Measurements from ENCODE around the gene OTUD7B. TPM values are rescaled to one million over a fixed set of nuclear protein-coding genes. Genes with fewer than 3 reads are reported as not detected.
"Not testable (repeated sequence)": the region's sequence is repeated elsewhere in the genome, so short reads cannot be mapped to it uniquely, and the experiment has no call there.

The OTUD7B gene
- 1.8 TPM for total RNA-seq
- polyA plus RNA-seq: 2.8 TPM
- long read RNA-seq, donor 1: 0 reads
- long read RNA-seq, donor 2: 0 reads
- long read RNA-seq, donor 3: 0 reads
- long read RNA-seq, donor 4, full-length matches to known transcripts: 1 of 1 reads
- long read RNA-seq, donor 4, partial matches to known transcripts: 0 of 1 reads
- long read RNA-seq, donor 4, other reads (novel, unspliced or antisense): 0 of 1 reads
- long read RNA-seq, donor 5: 0 reads
- long read RNA-seq, donor 6: 0 reads
- long read RNA-seq, donor 7: 0 reads
- long read RNA-seq, donor 8, full-length matches to known transcripts: 2 of 2 reads
- long read RNA-seq, donor 8, partial matches to known transcripts: 0 of 2 reads
- long read RNA-seq, donor 8, other reads (novel, unspliced or antisense): 0 of 2 reads
- long read RNA-seq, donor 9, full-length matches to known transcripts: 1 of 1 reads
- long read RNA-seq, donor 9, partial matches to known transcripts: 0 of 1 reads
- long read RNA-seq, donor 9, other reads (novel, unspliced or antisense): 0 of 1 reads
- long read RNA-seq, donor 10: 0 reads

- 2% methylated on average over 59 of the region's 59 CpGs for WGBS
- Histone ChIP-seq H3K36me3 (ENCODE audit: control insufficient read depth in 2 of 2, insufficient read depth in 2 of 2, low read length in 1 of 2) (no peaks in the 10 kb centered on the region), H3K27me3 (ENCODE audit: control insufficient read depth in 2 of 2, insufficient read depth in 1 of 2, low read length in 1 of 2) (peaks cover 12 to 81% of the 10 kb centered on the region in 2 donors), H3K9me3 (ENCODE audit: control insufficient read depth in 2 of 2, insufficient read depth in 1 of 2, low read length in 1 of 2) (peaks cover 0 to 9% of the 10 kb centered on the region in 2 donors), H3K4me3 (ENCODE audit: low read length in 2 of 2) (peak within 1 kb of the TSS; percentile 52 to 68), H3K27ac (ENCODE audit: low read depth in 1 of 2, low read length in 1 of 2) (peak within 1 kb of the TSS; percentile 58 to 67), H3K4me1 (ENCODE audit: control insufficient read depth in 2 of 2, insufficient read depth in 2 of 2, low read length in 2 of 2) (peaks cover 0 to 14% of the 10 kb centered on the region in 2 donors)
- DNase-seq (ENCODE audit: low read depth in 6 of 9, low spot score in 9 of 9): peak in 6 of 9 donors; percentile 13 to 62 (median 38)
Observed at GRCh38 chr1:150010393-150011115, at the start of gene OTUD7B. OTUD7B (minus strand) TSS chr1:150010726; CDS start chr1:149977510, 33,216 bp downstream.

DNA sequence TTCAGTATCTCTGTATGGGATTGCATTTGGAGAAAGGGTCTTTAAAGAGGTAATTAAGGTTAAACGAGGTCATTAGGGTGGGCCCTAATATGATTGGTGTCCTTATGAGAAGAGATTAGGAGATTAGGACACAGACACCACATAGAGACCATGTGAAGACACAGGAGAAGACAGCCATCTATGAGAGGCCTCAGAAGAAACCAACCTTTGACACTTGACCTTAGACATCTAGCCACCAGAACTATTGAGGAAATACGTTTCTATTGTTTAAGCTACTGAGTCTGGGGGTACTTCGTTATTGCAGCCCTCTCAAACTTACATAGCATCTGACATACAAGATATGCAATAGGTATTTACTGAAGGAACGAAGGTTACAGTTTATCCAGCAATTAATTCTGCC, 49.7 kb upstream of the OTUD7B start:
- Histone ChIP-seq H3K27me3 (ENCODE audit: control insufficient read depth in 2 of 2, insufficient read depth in 1 of 2, low read length in 1 of 2) (no peaks in the 10 kb centered on the region), H3K4me1 (ENCODE audit: control insufficient read depth in 2 of 2, insufficient read depth in 2 of 2, low read length in 2 of 2) (no peaks in the 10 kb centered on the region), H3K36me3 (ENCODE audit: control insufficient read depth in 2 of 2, insufficient read depth in 2 of 2, low read length in 1 of 2) (no peaks in the 10 kb centered on the region), H3K4me3 (ENCODE audit: low read length in 2 of 2) (no peak overlapping the region), H3K27ac (ENCODE audit: low read depth in 1 of 2, low read length in 1 of 2) (no peak overlapping the region), H3K9me3 (ENCODE audit: control insufficient read depth in 2 of 2, insufficient read depth in 1 of 2, low read length in 1 of 2) (no peaks in the 10 kb centered on the region)
- 96% methylated on average over 4 of the region's 4 CpGs for WGBS
- DNase-seq (ENCODE audit: low read depth in 6 of 9, low spot score in 9 of 9): no peak

GRCh38 chr1:150056407-150056806, 45.9 kb upstream of the OTUD7B start:
- H3K36me3 ChIP-seq (ENCODE audit: control insufficient read depth in 2 of 2, insufficient read depth in 2 of 2, low read length in 1 of 2): no peaks in the 10 kb centered on the region
- H3K9me3 ChIP-seq (ENCODE audit: control insufficient read depth in 2 of 2, insufficient read depth in 1 of 2, low read length in 1 of 2): no peaks in the 10 kb centered on the region
- WGBS: 94% methylated on average over 1 of the region's 1 CpG
- no peaks in the 10 kb centered on the region for H3K4me1 ChIP-seq (ENCODE audit: control insufficient read depth in 2 of 2, insufficient read depth in 2 of 2, low read length in 2 of 2)
- H3K27me3 ChIP-seq (ENCODE audit: control insufficient read depth in 2 of 2, insufficient read depth in 1 of 2, low read length in 1 of 2): no peaks in the 10 kb centered on the region
- no peak for DNase-seq (ENCODE audit: low read depth in 6 of 9, low spot score in 9 of 9)
- no peak overlapping the region for H3K27ac ChIP-seq (ENCODE audit: low read depth in 1 of 2, low read length in 1 of 2)
- no peak overlapping the region for H3K4me3 ChIP-seq (ENCODE audit: low read length in 2 of 2)

GRCh38 chr1:150055507-150055906, 45.0 kb upstream of the OTUD7B start:
- H3K27ac ChIP-seq (ENCODE audit: low read depth in 1 of 2, low read length in 1 of 2); H3K4me1 ChIP-seq (ENCODE audit: control insufficient read depth in 2 of 2, insufficient read depth in 2 of 2, low read length in 2 of 2); H3K9me3 ChIP-seq (ENCODE audit: control insufficient read depth in 2 of 2, insufficient read depth in 1 of 2, low read length in 1 of 2); H3K4me3 ChIP-seq (ENCODE audit: low read length in 2 of 2); DNase-seq (ENCODE audit: low read depth in 6 of 9, low spot score in 9 of 9); H3K27me3 ChIP-seq (ENCODE audit: control insufficient read depth in 2 of 2, insufficient read depth in 1 of 2, low read length in 1 of 2); H3K36me3 ChIP-seq (ENCODE audit: control insufficient read depth in 2 of 2, insufficient read depth in 2 of 2, low read length in 1 of 2): not testable (repeated sequence)
- 98% methylated on average over 4 of the region's 4 CpGs for WGBS

GRCh38 chr1:150053926-150054325, 43.4 kb upstream of the OTUD7B start:
- no peaks in the 10 kb centered on the region for H3K4me1 ChIP-seq (ENCODE audit: control insufficient read depth in 2 of 2, insufficient read depth in 2 of 2, low read length in 2 of 2)
- H3K36me3 ChIP-seq (ENCODE audit: control insufficient read depth in 2 of 2, insufficient read depth in 2 of 2, low read length in 1 of 2): no peaks in the 10 kb centered on the region
- no peaks in the 10 kb centered on the region for H3K27me3 ChIP-seq (ENCODE audit: control insufficient read depth in 2 of 2, insufficient read depth in 1 of 2, low read length in 1 of 2)
- H3K4me3 ChIP-seq (ENCODE audit: low read length in 2 of 2): no peak overlapping the region
- 12% methylated on average over 3 of the region's 3 CpGs for WGBS
- H3K9me3 ChIP-seq (ENCODE audit: control insufficient read depth in 2 of 2, insufficient read depth in 1 of 2, low read length in 1 of 2): no peaks in the 10 kb centered on the region
- DNase-seq (ENCODE audit: low read depth in 6 of 9, low spot score in 9 of 9): peak in 1 of 9 donors; percentile 22
- no peak overlapping the region for H3K27ac ChIP-seq (ENCODE audit: low read depth in 1 of 2, low read length in 1 of 2)

GRCh38 chr1:150051905-150052412, 41.4 kb upstream of the OTUD7B start:
- not testable (repeated sequence) for H3K27ac ChIP-seq (ENCODE audit: low read depth in 1 of 2, low read length in 1 of 2); H3K4me1 ChIP-seq (ENCODE audit: control insufficient read depth in 2 of 2, insufficient read depth in 2 of 2, low read length in 2 of 2); H3K4me3 ChIP-seq (ENCODE audit: low read length in 2 of 2); H3K9me3 ChIP-seq (ENCODE audit: control insufficient read depth in 2 of 2, insufficient read depth in 1 of 2, low read length in 1 of 2); H3K36me3 ChIP-seq (ENCODE audit: control insufficient read depth in 2 of 2, insufficient read depth in 2 of 2, low read length in 1 of 2); H3K27me3 ChIP-seq (ENCODE audit: control insufficient read depth in 2 of 2, insufficient read depth in 1 of 2, low read length in 1 of 2); DNase-seq (ENCODE audit: low read depth in 6 of 9, low spot score in 9 of 9)
- whole genome bisulfite sequencing: 23% methylated on average over 3 of the region's 3 CpGs

DNA sequence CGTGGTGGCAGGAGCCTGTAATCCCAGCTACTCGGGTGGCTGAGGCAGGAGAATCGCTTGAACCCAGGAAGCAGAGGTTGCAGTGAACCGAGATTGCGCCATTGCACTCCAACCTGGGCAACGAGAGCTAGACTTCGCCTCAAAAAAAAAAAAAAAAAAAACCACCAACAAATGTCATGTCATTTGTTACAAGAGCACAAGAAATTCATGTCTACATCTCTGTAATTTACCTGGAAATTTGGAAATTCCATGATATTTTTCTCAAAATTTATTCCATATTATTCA, 40.5 kb upstream of the OTUD7B start:
- no peak overlapping the region for H3K27ac ChIP-seq (ENCODE audit: low read depth in 1 of 2, low read length in 1 of 2)
- H3K9me3 ChIP-seq (ENCODE audit: control insufficient read depth in 2 of 2, insufficient read depth in 1 of 2, low read length in 1 of 2): no peaks in the 10 kb centered on the region
- no peaks in the 10 kb centered on the region for H3K27me3 ChIP-seq (ENCODE audit: control insufficient read depth in 2 of 2, insufficient read depth in 1 of 2, low read length in 1 of 2)
- DNase-seq (ENCODE audit: low read depth in 6 of 9, low spot score in 9 of 9): no peak
- H3K4me3 ChIP-seq (ENCODE audit: low read length in 2 of 2): no peak overlapping the region
- no peaks in the 10 kb centered on the region for H3K4me1 ChIP-seq (ENCODE audit: control insufficient read depth in 2 of 2, insufficient read depth in 2 of 2, low read length in 2 of 2)
- WGBS: 69% methylated on average over 7 of the region's 7 CpGs
- H3K36me3 ChIP-seq (ENCODE audit: control insufficient read depth in 2 of 2, insufficient read depth in 2 of 2, low read length in 1 of 2): no peaks in the 10 kb centered on the region

GRCh38 chr1:150049926-150050325, 39.4 kb upstream of the OTUD7B start:
- Histone ChIP-seq H3K27ac (ENCODE audit: low read depth in 1 of 2, low read length in 1 of 2) (no peak overlapping the region), H3K27me3 (ENCODE audit: control insufficient read depth in 2 of 2, insufficient read depth in 1 of 2, low read length in 1 of 2) (no peaks in the 10 kb centered on the region), H3K4me3 (ENCODE audit: low read length in 2 of 2) (no peak overlapping the region), H3K9me3 (ENCODE audit: control insufficient read depth in 2 of 2, insufficient read depth in 1 of 2, low read length in 1 of 2) (no peaks in the 10 kb centered on the region), H3K4me1 (ENCODE audit: control insufficient read depth in 2 of 2, insufficient read depth in 2 of 2, low read length in 2 of 2) (no peaks in the 10 kb centered on the region), H3K36me3 (ENCODE audit: control insufficient read depth in 2 of 2, insufficient read depth in 2 of 2, low read length in 1 of 2) (no peaks in the 10 kb centered on the region)
- no peak for DNase-seq (ENCODE audit: low read depth in 6 of 9, low spot score in 9 of 9)
- 98% methylated on average over 2 of the region's 2 CpGs for WGBS

DNA sequence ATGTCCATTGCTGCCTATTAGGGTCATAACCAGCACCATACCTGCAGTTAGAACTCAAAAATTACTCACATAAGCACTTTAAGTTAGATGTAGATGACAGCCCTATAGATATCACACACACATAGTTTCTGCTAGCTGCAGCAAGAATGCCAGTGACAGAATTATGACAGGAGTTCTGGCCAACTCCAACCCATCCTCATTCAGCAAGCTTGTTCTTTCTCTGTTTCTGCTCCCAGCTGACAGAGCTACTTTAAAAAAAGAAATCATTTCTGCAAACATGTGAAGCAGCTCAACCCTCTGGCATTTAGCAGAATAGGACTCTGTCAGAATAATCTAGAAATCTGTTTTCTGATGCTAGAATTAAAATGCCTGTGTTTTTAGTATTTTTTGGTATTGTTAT, 23.8 kb upstream of the OTUD7B start:
- Histone ChIP-seq H3K4me3 (ENCODE audit: low read length in 2 of 2) (no peak overlapping the region), H3K27me3 (ENCODE audit: control insufficient read depth in 2 of 2, insufficient read depth in 1 of 2, low read length in 1 of 2) (no peaks in the 10 kb centered on the region)

More for the DNA sequence above, 23.8 kb upstream of the OTUD7B start:
- Histone ChIP-seq H3K4me1 (ENCODE audit: control insufficient read depth in 2 of 2, insufficient read depth in 2 of 2, low read length in 2 of 2) (no peaks in the 10 kb centered on the region), H3K36me3 (ENCODE audit: control insufficient read depth in 2 of 2, insufficient read depth in 2 of 2, low read length in 1 of 2) (no peaks in the 10 kb centered on the region), H3K27ac (ENCODE audit: low read depth in 1 of 2, low read length in 1 of 2) (no peak overlapping the region), H3K9me3 (ENCODE audit: control insufficient read depth in 2 of 2, insufficient read depth in 1 of 2, low read length in 1 of 2) (no peaks in the 10 kb centered on the region)
- DNase-seq (ENCODE audit: low read depth in 6 of 9, low spot score in 9 of 9): no peak

All from thymus (tissue), 14 donors.